GM12878 (cell line): ENCODE data around the gene FOXP4. TPM values are rescaled to one million over a fixed set of nuclear protein-coding genes. Genes with fewer than 3 reads are reported as not detected.

Source experiments
- CUX1 ChIP-seq: IDR thresholded peaks from 2 replicates; pipeline ENCODE4 v1.6.1; 2012; ENCODE audit warnings: improper control_type of control experiment, low read depth, low read length; ENCODE audit not compliant: insufficient replicate concordance
- MEF2A ChIP-seq: IDR thresholded peaks from 2 replicates; pipeline ENCODE4 v1.6.1; 2011; ENCODE audit warnings: low read depth, mild to moderate bottlenecking, low read length, moderate library complexity; ENCODE audit not compliant: insufficient read depth
- ZBTB40 ChIP-seq: fragments of 450-650 bp; IDR thresholded peaks from 2 replicates; pipeline ENCODE4 v1.6.1; 2016; ENCODE audit warnings: mild to moderate bottlenecking, moderate library complexity, borderline replicate concordance
- polyA plus RNA-seq, 11 experiments: library from polyadenylated mRNA; depleted of rRNA in 4 of 11; unstranded in 6 of 11; stranded (reverse) in 5 of 11; fragments of >200 nt; fragmentation: Nextera tagmentation in 4 of 11; fragmentation: Illumina TruSeq in 1 of 11; extraction: Ambion mirVana in 4 of 11; extraction: Trizol in 1 of 11; gene quantifications; 1 replicate in 1 of 11; 2 replicates in 10 of 11; pipeline versions ENCODE4 v1.2.1 to v1.2.3, GENCODE V29; 2011 to 2016; ENCODE audit warnings: inconsistent platforms in 2 of 11, missing spikeins in 2 of 11, low read depth in 1 of 11
- total RNA-seq, 4 experiments: library from RNA; depleted of rRNA in 3 of 4; stranded (reverse); fragments of >200 nt in 3 of 4; fragmentation: Illumina TruSeq in 1 of 4; extraction: Trizol in 1 of 4; gene quantifications; 2 replicates each; pipeline versions ENCODE4 v1.2.1 to v1.2.3, GENCODE V29; 2013 to 2021

FOXP4 gene
- total and polyA plus RNA-seq, 10 of the 15 experiments (the other 5 are each of a cell fraction or from before 2014, with no cell fraction given): 0.31 to 46.1 (median 2.3) TPM

- TF ChIP-seq CUX1 (no peak), ZBTB40 (no peak), MEF2A (no peak)
Observed at GRCh38 chr6:41561416-41561815, 15.2 kb downstream of the FOXP4 start (continued).
